A549 (cell line): ENCODE data around the gene SORT1.

ENCODE experiments used
- EP300 ChIP-seq, 2 experiments: fragments of >200 bp; sonication (Bioruptor Twin); formaldehyde crosslinking; IDR thresholded peaks; 2 replicates in 1 of 2; 3 replicates in 1 of 2; pipeline ENCODE4 v1.6.1; 2016 to 2017
- HDAC2 ChIP-seq: fragments of 200-600 bp; sonication (generic); IDR thresholded peaks from 2 replicates; pipeline ENCODE4 v1.6.1; 2016
- NPAS2 ChIP-seq: fragments of 250-450 bp; sonication (Bioruptor Pico); IDR thresholded peaks from 2 replicates; pipeline ENCODE4 v1.8.0; 2022; ENCODE audit warnings: mild to moderate bottlenecking, moderate library complexity, borderline replicate concordance
- TF ChIP-seq, protein P1 (sequence below): fragments of >200 bp; sonication (Bioruptor Twin); formaldehyde crosslinking; IDR thresholded peaks from 3 replicates; pipeline ENCODE4 v1.5.1; 2016
- TF ChIP-seq, protein P2 (sequence below): fragments of 450-650 bp; IDR thresholded peaks from 2 replicates; pipeline ENCODE4 v1.6.1; 2014; ENCODE audit warnings: antibody characterized with exemption
- TF ChIP-seq, protein P3 (sequence below): IDR thresholded peaks from 2 replicates; pipeline ENCODE4 v1.6.1; 2012; ENCODE audit warnings: low read depth, borderline replicate concordance
- TF ChIP-seq, protein P4 (sequence below): IDR thresholded peaks from 2 replicates; pipeline ENCODE4 v1.6.1; 2012

DNA sequence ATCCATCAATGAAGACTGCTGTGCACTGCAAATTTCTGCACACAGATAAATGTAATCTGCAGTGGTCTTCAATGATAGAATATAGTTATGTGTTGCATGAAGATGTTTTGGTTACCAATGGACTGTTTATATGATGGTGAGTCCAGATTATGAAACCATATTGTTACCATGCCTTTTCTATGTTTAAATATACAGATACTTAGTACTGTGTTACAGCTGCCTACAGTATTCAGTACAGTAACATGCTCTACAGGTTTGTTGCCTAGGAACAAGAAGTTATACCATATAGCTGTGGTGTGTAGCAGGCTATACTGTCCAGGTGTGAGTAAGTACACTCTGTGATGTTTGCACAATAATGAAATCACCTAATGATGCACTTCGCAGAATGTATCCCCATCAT, 40.8 kb downstream of the SORT1 start:
- no peak for TF ChIP-seq EP300 (IDR thresholded peaks at IDR 0.05)
- TF ChIP-seq, protein P1, sequence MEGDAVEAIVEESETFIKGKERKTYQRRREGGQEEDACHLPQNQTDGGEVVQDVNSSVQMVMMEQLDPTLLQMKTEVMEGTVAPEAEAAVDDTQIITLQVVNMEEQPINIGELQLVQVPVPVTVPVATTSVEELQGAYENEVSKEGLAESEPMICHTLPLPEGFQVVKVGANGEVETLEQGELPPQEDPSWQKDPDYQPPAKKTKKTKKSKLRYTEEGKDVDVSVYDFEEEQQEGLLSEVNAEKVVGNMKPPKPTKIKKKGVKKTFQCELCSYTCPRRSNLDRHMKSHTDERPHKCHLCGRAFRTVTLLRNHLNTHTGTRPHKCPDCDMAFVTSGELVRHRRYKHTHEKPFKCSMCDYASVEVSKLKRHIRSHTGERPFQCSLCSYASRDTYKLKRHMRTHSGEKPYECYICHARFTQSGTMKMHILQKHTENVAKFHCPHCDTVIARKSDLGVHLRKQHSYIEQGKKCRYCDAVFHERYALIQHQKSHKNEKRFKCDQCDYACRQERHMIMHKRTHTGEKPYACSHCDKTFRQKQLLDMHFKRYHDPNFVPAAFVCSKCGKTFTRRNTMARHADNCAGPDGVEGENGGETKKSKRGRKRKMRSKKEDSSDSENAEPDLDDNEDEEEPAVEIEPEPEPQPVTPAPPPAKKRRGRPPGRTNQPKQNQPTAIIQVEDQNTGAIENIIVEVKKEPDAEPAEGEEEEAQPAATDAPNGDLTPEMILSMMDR: no peak
- TF ChIP-seq, protein P2, sequence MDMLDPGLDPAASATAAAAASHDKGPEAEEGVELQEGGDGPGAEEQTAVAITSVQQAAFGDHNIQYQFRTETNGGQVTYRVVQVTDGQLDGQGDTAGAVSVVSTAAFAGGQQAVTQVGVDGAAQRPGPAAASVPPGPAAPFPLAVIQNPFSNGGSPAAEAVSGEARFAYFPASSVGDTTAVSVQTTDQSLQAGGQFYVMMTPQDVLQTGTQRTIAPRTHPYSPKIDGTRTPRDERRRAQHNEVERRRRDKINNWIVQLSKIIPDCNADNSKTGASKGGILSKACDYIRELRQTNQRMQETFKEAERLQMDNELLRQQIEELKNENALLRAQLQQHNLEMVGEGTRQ: no peak
- TF ChIP-seq, protein P3, sequence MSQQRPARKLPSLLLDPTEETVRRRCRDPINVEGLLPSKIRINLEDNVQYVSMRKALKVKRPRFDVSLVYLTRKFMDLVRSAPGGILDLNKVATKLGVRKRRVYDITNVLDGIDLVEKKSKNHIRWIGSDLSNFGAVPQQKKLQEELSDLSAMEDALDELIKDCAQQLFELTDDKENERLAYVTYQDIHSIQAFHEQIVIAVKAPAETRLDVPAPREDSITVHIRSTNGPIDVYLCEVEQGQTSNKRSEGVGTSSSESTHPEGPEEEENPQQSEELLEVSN: no peak
- TF ChIP-seq, protein P4, sequence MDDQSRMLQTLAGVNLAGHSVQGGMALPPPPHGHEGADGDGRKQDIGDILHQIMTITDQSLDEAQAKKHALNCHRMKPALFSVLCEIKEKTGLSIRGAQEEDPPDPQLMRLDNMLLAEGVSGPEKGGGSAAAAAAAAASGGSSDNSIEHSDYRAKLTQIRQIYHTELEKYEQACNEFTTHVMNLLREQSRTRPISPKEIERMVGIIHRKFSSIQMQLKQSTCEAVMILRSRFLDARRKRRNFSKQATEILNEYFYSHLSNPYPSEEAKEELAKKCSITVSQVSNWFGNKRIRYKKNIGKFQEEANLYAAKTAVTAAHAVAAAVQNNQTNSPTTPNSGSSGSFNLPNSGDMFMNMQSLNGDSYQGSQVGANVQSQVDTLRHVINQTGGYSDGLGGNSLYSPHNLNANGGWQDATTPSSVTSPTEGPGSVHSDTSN: no peak
- no peak for TF ChIP-seq NPAS2 (CRISPR knock-in tag)
- TF ChIP-seq HDAC2: no peak
